Eye (tissue), 1 donor: Measurements from ENCODE around the gene ZFHX3.

Experiments
- DNase-seq: peaks from one replicate; pipeline ENCODE4 v3.0.0-alpha.2; 2015

Gene ZFHX3

DNA sequence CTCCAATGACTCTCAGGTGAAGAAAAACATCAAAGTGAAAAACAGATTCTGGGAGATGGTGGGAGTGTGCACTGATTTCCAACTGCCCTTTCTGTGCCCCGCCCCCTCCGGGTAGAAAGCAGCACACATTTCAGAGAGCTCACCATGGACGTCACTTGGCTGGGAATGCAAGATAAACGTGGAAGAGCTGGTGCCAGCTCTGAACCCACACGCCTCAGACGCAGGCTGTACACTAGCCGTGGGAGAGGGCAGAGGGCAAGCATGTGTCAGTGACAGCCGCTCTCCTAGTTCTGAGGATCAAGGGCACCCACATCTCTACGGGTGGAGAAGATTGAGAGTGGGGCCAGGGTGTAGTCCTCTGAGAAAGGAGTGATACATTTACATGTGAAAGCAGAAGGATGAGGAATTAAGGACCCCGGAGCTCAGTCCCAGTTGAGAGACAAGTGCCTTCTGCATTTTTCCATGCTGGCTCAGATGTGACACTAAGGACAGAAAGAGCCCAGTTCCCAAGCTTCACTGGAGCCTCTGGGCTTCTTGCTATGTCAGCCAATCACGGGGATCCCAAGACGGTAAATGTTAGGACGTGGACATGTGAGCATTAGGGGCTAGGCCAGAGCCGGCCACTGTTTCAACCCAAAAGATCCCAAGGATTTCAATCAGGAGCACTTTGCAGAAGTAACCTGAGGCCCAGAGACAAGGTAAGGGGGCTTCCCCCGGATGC is 101.3 kb downstream of the ZFHX3 start:
- DNase-seq = no peak

DNA sequence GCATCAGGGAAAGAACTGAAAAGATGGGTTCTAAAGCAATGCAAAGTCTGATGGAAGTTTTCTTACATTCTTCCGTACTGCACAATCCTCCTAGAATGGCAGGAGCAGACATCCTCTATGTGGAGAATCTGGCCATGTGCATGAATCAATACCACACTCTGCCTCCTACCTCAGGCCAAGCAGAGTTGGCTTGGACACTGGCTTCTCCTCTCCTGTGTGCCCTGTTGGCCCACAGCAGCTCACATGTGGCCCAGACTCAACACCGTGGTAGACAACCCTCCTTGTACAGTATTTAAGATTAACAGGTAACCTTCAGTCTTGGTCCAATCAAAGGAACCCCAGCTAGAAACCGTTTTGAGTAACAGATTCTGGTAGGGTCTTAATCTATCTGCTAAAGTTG is 101.9 kb downstream of the ZFHX3 start:
- no peak for DNase-seq

DNA sequence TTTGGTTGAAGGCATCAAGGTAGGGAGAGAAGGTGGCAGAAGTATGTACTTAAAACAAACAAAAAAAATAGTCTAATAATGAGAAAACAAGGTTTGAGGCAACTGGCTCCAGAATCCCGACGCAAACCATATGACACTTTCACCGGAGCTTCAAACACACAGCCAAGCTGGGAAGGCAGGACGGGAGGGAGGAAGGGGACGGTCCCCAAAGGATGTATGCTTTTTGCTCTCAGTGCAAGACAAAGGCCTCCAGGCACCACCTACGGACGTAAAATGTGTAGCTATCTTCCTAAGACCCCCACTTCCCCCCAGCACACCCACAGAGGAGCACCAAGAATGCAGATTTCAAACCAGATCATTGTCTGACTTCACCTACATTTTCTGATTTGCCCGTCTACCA is 102.3 kb downstream of the ZFHX3 start:
- no peak for DNase-seq

DNA sequence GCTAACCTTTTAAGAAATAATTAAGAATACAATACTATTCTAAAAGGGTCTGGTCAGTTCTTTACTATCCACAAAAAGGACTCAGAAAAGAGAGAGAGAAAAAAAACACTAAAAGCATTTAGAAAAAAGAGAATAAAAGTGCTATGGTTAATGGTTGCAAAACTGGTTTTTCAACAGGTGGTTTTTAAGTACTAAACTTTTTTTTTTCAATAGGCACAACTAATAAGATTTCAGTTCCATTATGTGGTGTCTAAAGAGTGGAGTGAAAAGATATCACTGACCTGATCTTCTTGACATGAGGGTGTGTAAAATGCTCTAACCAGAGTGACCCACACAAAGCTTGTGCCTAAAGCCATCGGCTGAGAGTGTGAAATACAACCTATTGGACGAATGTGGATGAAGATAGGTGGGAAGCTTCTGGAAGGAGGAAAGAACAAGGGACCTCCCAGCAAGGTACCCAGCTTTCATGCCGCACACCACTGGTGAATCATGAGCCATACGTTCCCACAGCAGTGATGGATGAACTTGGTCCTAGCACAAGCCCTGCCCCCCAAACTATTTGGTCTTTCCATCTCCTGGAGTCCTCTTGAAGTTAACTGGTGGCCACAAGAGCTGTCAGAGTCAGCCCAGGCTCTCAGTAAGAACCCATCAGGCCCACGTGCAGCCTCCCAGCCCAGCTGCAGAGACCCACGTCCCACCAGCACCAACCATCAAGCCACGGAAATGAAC is 103.0 kb downstream of the ZFHX3 start:
- no peak for DNase-seq

DNA sequence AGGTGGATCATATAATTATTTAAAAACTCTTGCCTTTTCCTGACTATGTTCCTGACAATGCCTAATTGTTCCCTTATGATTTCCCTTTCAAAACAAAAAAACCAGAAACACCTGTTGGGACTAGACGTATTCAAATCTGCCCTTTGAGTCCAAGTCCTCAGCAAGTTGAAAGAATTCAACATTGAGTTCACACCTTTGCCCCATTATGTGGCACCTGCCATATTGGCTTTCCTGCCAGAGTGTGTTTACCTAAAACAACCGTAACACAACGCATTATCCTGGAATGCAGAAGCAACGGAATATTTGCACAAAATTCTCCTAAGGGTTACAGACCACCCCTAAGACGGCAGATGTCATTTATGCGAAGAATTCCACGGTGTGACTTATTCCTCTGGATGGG is 105.9 kb downstream of the ZFHX3 start:
- no peak for DNase-seq

DNA sequence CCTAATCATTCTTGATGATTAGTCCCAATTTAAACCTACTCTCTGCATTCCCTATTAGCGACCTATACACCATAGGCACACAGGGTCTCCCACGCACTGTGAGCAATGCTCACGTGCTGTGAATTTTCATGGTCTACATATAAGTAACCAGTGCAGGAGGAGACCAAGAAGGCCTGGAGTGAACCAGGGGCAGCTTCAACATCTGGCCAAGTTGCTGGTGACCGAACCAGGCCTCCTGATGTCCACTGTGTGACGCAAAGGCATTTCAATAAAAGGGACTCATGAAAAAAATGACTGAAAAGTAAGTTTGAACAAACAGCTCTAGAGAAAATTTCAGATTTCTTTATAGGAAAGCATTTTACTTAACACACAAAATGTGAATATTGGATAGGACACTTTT is 107.0 kb downstream of the ZFHX3 start:
- no peak for DNase-seq

DNA sequence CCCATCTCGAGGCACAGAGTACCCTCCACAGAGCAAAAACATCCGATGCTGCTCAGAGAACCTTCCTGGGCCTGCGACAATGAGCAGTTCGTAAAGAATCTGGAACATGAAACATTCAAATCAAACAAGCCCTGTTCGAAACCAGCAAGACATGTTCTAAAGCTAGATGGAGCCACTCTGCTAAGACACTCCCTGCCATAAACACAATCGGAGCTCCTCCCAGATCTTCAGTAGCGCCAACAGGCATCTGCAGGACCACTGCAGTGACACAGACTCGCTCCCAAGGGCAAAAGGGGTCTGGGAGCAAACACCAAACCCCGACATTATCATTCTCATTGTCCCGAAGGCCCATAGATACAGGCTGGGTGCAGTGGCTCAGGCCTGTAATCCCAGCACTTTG is 108.7 kb downstream of the ZFHX3 start:
- no peak for DNase-seq

DNA sequence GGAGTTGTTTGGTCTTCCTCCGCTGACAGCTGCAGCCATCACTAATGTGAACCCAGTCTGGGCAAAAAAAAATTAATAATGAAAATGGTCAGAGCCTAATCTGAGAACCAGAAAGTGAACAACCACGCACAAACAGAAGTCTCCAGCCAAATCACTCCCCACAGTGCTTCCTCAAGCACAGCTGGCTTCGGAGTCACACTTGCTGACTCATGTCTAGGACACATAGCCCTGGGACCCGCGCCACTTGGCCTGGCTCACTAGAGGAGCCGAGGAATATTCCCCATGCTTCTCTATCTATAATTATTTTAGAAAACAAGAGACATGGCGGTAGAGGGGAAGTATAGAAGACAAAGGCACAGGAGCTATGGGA is 109.1 kb downstream of the ZFHX3 start:
- DNase-seq = peak; percentile 47

DNA sequence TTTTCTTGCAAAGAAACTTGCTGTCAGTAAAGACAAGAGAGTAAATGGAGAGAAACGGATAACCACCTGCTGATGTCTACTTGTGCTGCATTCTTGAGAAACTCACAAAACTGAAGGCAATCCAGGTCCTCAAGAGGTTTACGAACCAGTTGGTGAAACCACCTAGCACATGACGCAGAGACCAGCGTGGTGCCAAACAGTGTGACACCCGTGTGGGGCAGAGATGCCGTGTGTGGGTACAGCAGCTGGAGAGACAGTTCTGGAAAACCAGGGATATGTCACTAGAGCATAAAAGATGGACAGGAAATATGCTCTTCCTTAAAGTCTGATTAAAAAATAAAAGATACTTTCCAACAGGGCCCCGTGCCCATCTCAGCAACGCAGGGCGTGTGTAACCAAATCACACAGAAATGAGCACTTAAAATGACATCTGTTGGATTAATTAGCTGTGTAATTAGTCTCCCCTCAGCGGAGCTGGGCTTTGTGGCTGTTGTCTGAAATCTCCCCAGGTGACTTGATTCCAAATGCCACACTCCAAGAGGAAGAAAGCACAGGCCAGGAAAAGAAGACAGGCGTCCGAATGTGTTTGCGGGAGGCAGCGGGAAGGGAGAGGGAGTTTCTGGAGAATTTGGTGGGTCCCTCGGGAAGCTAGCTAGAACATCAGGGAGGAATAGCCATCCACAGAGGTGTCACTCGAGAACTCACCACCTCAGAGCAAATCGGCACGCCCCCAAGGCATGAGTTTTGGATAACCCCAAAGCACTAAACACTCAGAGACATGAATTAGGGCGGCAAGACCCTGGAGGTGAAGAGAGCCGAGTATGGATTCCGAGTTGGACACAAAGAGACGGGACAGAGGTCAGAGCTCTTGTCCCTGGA is 109.8 kb downstream of the ZFHX3 start:
- no peak for DNase-seq

DNA sequence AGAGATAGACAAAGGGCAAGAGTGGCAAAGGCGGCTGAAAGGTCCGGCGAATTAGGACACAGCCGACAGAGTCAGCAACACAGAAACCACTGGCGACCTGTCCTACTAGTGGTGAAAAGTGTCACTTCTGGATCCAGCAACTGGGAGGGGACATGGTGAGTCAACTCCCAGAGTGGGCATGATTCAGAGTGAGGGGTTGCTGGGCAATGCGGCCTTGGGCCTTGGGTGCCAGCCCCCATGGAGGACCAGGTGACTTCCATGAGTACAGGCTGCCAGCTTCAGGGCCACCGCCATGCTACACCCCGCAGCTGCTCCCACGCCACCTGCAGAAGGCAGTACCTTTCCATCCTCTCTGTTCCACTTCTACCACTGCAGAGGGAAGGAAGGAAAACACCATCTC is 110.6 kb downstream of the ZFHX3 start:
- DNase-seq = no peak

DNA sequence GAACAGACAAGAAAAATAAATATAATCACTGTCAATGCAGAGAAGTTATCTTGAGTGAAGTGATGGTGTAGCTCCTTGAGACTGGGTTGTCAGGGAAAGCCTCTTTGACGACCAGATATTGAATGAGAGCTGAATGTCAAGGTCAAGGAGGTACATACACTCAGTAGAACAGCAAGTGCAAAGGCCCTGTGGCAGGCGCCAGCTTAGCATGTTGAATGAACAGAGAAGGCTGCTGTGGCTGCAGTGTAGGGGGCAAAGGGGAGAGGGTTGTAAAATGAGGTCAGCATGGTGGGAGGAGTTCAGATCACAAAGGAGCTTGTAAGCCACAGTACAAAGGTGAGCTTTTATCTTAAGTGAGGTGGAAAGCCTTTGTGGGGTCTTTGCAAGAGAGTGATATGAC is 111.5 kb downstream of the ZFHX3 start:
- DNase-seq = no peak

DNA sequence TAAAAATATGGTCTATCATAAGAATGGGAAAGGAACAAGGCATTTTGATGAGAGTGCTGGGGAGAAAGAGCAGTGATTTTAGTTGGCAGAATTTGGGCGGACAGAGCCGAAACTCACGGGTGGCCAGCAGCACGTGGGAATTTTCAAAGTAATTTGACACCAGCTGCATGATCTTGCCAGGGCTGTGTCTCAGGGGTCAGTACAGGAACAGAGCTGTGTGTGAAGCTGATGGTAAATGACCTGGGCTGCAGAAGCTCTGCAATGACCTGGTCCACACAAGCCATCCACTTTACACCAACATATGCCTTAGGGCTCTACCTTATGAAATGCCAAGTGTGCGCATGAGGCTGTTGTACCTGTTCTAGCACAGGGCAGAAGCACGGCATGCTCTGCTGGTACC is 112.0 kb downstream of the ZFHX3 start:
- DNase-seq = no peak

DNA sequence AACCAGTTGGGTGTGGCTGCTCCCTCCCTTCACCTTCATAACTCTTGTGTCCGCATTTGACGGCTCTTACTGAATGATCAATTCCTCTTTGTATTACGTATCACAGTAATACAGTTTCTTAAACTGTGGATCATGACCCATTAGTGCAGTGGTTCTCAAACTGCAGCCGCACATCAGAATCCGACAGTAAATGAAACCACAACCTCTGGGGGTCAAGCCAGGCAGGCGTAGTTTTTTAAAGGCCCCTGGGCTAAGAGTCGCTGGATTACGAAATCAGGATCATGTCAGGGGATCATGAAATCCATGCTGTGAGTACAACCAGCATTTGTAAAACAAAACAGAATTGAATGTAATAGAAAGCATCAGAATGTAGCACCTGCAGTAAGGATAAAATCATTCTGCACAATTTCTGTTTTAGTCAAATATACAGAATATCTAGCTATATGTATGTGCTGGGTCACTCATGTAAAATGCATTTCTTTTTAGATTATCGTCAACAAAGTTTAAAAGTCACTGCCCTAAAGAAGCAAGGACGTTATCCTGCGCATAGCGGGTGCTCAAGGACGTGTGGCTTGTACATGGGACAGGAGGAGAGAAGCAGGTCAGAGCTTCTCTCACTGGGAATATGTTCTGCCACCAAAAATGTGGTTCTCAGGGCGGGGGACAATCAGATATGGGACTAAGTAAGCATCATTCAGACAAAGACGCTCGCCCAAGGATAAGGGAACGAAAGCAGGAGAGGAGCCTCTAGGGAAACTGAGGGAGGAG is 113.1 kb downstream of the ZFHX3 start:
- no peak for DNase-seq

DNA sequence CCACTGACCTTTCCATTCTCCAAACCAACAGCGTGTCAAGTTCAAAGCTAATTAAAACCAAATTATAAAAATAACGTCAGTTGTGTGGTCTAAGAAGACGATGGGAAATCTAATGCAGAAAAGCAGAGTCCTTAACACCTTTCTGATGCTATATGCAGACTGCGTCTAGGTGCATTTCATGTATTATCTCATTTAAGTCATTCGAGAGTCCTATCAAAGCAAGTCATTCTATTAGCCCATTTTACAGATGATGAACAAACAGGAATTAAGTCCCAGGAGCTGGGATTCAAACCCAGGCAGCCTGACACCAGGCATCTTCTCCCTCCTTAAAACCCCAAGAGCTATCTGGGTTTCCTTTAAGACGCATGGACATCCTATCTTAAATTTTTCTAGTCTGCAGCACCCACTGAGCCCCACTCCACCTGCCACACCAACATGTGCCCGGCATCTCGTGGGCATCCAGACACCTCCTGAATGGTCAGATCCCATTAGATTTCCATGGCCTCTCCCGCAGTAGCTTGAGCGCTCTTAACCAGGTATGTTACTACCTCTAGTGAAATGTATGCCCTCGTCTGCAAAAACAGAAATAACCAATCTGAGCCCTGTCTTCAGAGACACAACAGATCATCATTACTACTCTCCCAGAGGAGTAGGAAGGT is 115.1 kb downstream of the ZFHX3 start:
- no peak for DNase-seq

DNA sequence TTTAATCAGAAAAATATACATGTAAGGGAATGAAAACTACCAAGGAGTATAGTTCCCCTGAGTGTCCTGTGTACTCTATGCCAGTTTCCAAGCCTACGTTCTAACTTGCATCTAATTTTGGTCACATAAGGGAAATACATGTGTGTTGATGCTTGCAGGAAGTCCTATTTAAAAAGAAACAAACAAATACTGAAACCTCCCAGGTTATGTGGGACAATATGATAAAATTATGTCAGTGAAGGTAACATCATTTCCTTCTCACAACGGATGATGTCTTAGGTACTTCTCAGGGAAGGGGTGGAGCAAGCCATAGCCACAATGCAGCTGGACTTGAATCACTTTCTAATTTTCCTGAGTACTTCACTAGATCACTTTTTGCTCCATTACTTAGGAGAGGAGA is 115.9 kb downstream of the ZFHX3 start:
- no peak for DNase-seq

DNA sequence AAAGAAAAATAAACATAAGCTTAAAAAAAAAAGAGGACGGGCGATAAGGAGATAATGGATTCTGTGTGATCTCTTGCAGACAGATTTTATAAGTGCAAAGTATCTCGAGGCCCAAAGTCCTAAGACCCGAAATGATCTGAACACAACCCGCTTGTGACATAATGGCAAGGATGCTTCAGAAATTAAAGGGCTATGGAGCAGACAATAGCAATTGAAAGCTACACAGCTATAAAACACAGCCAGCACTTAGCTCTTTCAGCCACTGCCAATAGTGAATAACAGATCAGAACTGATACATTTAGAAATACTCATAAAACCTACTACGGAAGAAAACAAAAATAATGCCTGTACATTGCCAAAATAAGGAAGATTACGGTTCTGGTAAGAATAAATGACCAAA is 117.5 kb downstream of the ZFHX3 start:
- DNase-seq = no peak

DNA sequence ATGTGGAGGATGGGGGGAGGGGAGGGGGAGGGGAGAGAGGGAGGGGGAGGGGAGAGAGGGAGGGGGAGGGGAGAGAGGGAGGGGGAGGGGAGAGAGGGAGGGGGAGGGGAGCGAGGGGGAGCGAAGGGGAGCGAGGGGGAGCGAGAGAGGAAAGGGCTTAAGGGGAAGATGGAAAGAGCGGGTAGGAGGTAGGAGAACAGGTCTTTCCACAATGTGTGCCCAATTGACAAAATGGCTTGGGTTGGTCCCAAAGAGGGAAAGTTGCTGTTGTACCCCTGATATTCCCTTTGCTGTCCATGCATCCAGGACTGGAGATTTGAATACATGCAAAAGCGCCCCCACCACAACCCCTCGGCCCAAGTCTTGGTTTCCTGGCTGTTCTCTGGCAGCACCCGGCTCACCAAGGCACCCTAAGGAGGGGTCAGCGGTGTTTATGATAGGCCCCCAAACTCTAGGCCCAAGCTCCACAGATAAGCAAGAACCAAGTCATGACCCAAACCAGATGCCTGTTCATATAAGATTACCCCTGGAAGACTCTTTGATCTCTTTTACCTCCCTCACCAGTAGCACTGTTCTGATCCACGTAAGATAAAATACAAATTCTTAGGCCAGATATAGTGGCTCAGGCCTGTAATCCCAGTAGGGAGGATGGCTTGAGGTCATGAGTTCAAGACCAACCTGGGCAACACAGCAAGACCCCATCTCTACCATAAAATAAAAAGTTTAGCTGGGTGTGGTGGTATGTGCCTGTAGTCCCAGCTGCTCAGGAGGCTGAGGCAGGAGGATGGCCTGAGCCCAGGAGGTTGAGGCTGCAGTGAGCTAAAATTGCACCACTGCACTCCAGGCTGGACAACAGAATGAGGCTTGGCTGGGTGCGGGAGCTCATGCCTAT is 119.6 kb downstream of the ZFHX3 start:
- no peak for DNase-seq

DNA sequence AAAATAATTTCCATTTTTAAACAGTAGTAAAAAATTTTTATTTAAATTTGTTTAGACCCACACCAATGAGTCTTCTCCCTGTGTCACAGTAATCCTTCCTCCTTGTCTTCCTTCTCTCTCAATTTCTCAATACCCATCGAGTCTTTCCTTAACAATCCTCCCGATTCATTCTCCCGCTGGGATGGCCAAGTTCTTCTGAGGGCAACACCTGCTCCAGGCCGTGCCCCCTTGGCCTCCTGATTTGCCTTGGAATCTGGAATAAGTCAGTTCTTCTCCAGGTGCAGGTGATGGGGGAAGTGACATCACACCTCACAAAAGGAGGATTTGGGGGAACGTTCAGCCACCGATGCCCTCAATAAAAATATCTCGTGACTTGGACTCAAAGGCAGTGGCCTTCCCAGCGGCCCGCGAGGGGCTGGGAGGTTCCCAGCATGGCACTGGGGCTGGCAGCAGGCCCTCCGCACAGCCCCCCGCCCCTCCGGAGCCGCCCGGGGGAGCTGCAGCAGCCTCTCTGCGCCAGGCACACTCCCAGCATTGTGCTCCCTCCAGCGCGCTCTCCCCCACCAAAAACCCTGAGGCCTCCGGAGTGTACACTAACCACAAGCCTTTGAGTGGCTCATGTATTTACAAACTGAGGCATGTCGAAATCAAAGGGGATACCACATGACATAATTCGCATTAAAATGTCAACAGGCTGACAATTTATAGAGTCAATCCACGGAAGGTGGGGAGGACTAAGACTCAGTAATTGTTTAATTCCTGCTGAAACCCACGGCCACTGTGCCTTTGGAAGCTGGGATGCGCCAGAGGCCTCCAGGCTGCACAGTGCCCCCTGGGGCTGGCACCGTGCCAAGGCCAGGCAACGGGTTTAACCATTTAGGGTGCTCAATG is 120.5 kb downstream of the ZFHX3 start:
- peak; percentile 55 for DNase-seq

DNA sequence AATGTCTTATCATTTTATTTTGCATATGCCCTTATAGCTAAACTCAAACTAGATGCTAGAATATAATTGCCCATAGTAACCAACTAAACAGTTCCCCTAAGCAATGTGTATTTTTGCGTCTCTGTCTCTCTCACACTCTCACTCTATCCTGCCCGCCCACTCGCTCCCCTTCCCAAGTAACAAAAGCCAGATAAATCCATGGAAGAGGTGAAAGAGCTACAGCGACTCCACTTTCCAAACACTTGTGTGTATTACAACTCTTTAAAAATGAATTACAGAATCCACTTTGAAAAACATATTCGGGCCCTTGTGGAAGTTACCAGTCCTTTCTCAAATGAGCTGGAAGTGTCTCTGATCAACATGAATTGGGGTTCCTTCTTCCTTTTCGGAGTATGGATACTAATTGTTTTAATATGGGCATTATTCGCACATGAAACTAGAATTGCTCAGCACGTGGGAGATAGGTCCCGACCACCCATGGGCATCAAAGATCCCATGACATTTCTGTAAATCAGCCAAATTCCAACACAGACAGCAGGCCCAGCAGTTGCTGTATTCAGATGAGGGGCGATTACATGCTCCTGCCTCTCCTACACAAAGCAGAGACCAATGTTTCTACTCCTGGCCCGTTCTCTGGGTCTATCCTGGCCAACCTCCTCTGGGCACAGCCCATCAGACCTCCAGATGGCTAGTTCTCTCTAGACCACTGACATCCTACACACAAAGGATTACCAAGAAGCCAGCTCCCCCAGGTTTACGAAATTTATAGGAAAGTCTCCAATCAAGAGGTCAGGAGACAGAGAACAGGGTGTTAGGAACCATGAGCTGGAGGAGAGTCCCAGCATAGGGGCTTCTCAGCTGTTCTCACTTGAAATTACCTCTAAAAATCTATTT is 121.5 kb downstream of the ZFHX3 start:
- DNase-seq = no peak
